Measurements from ENCODE around the gene PTPRU. TPM values are rescaled to one million over a fixed set of nuclear protein-coding genes. Genes with fewer than 3 reads are reported as not detected.

PTPRU gene
- total RNA-seq, 1 experiment from 2014 or later: 0.72 TPM

- no peak overlapping the region for H3K4me3 ChIP-seq (ENCODE audit: low read depth in 2 of 2, low read length in 2 of 2)
- ChIA-PET POLR2A (no interaction called here), CTCF (no interaction called here)
- BruUV-seq (replicated peaks): no TSS peak
- DNase-seq (ENCODE audit: low read depth, low spot score): no peak
- no peaks in the 10 kb centered on the region for H3K27me3 ChIP-seq (ENCODE audit: control insufficient read depth, insufficient read depth, low read length)
- intact Hi-C loops (cut with micrococcal nuclease; ENCODE audit: unreplicated experiment): no loop called here
- no peak for TF ChIP-seq SIN3A (IDR thresholded peaks at IDR 0.05; ENCODE audit: borderline replicate concordance, insufficient read depth, low read depth, low read length)
- TF ChIP-seq TCF7L2 (IDR thresholded peaks at IDR 0.05; ENCODE audit: low read depth, low read length): no peak
- no peak for TF ChIP-seq REST (IDR thresholded peaks at IDR 0.05; ENCODE audit: insufficient read depth in 1 of 2, low read depth in 2 of 2, low read length in 1 of 2)
- TF ChIP-seq POLR2AphosphoS5 (IDR thresholded peaks at IDR 0.05; ENCODE audit: low read depth, low read length): no peak
- no peak for TF ChIP-seq CTCF (IDR thresholded peaks at IDR 0.05)
- H3K9me3 ChIP-seq (ENCODE audit: control insufficient read depth, insufficient read depth, low read depth, low read length): no peaks in the 10 kb centered on the region
- in situ Hi-C loops (cut with HindIII; ENCODE audit: low pct_unique_long_range_greater_than_20kb, low sequenced_read_pairs): no loop called here
- no peak overlapping the region for H3K27ac ChIP-seq (ENCODE audit: low read length)
- H3K4me1 ChIP-seq (ENCODE audit: control insufficient read depth, insufficient read depth, low read length): no peaks in the 10 kb centered on the region
- H3K36me3 ChIP-seq (ENCODE audit: control insufficient read depth, insufficient read depth, low read length): no peaks in the 10 kb centered on the region
- no peak for ATAC-seq
Measured at GRCh38 chr1:29211086-29212030, 25.0 kb upstream of the PTPRU start.

GRCh38 chr1:29213055-29213454 is 23.3 kb upstream of the PTPRU start:
- CTCF ChIA-PET: no interaction called here

More at GRCh38 chr1:29213055-29213454, 23.3 kb upstream of the PTPRU start:
- in situ Hi-C loops (cut with HindIII; ENCODE audit: low pct_unique_long_range_greater_than_20kb, low sequenced_read_pairs) (no loop called here), intact Hi-C loops (cut with micrococcal nuclease; ENCODE audit: unreplicated experiment) (no loop called here)
- no TSS peak for BruUV-seq (replicated peaks)
- H3K4me3 ChIP-seq (ENCODE audit: low read depth in 2 of 2, low read length in 2 of 2): no peak overlapping the region
- no peak for ATAC-seq
- H3K27me3 ChIP-seq (ENCODE audit: control insufficient read depth, insufficient read depth, low read length): no peaks in the 10 kb centered on the region
- DNase-seq (ENCODE audit: low read depth, low spot score): no peak
- no peak overlapping the region for H3K27ac ChIP-seq (ENCODE audit: low read length)
- H3K9me3 ChIP-seq (ENCODE audit: control insufficient read depth, insufficient read depth, low read depth, low read length): no peaks in the 10 kb centered on the region
- TF ChIP-seq POLR2AphosphoS5 (IDR thresholded peaks at IDR 0.05; ENCODE audit: low read depth, low read length): no peak
- TF ChIP-seq CTCF (IDR thresholded peaks at IDR 0.05): no peak
- TF ChIP-seq SIN3A (IDR thresholded peaks at IDR 0.05; ENCODE audit: borderline replicate concordance, insufficient read depth, low read depth, low read length): no peak
- no peak for TF ChIP-seq REST (IDR thresholded peaks at IDR 0.05; ENCODE audit: insufficient read depth in 1 of 2, low read depth in 2 of 2, low read length in 1 of 2)
- no peak for TF ChIP-seq TCF7L2 (IDR thresholded peaks at IDR 0.05; ENCODE audit: low read depth, low read length)
- no peaks in the 10 kb centered on the region for H3K36me3 ChIP-seq (ENCODE audit: control insufficient read depth, insufficient read depth, low read length)
- H3K4me1 ChIP-seq (ENCODE audit: control insufficient read depth, insufficient read depth, low read length): no peaks in the 10 kb centered on the region
- POLR2A ChIA-PET: no interaction called here
